DMS153 treated with DMSO at 0.1 percent for 48 hours (cell line): ENCODE results near the gene VPS52.
A peak's percentile ranks its signal among the peaks of the same experiment; 100 is the strongest.

Experiments used
- DNase-seq: peaks from one replicate; lab custom pipeline; 2025; ENCODE audit not compliant: unreplicated experiment; lab: John Stamatoyannopoulos, UW

VPS52 gene, protein sequence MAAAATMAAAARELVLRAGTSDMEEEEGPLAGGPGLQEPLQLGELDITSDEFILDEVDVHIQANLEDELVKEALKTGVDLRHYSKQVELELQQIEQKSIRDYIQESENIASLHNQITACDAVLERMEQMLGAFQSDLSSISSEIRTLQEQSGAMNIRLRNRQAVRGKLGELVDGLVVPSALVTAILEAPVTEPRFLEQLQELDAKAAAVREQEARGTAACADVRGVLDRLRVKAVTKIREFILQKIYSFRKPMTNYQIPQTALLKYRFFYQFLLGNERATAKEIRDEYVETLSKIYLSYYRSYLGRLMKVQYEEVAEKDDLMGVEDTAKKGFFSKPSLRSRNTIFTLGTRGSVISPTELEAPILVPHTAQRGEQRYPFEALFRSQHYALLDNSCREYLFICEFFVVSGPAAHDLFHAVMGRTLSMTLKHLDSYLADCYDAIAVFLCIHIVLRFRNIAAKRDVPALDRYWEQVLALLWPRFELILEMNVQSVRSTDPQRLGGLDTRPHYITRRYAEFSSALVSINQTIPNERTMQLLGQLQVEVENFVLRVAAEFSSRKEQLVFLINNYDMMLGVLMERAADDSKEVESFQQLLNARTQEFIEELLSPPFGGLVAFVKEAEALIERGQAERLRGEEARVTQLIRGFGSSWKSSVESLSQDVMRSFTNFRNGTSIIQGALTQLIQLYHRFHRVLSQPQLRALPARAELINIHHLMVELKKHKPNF

DNA sequence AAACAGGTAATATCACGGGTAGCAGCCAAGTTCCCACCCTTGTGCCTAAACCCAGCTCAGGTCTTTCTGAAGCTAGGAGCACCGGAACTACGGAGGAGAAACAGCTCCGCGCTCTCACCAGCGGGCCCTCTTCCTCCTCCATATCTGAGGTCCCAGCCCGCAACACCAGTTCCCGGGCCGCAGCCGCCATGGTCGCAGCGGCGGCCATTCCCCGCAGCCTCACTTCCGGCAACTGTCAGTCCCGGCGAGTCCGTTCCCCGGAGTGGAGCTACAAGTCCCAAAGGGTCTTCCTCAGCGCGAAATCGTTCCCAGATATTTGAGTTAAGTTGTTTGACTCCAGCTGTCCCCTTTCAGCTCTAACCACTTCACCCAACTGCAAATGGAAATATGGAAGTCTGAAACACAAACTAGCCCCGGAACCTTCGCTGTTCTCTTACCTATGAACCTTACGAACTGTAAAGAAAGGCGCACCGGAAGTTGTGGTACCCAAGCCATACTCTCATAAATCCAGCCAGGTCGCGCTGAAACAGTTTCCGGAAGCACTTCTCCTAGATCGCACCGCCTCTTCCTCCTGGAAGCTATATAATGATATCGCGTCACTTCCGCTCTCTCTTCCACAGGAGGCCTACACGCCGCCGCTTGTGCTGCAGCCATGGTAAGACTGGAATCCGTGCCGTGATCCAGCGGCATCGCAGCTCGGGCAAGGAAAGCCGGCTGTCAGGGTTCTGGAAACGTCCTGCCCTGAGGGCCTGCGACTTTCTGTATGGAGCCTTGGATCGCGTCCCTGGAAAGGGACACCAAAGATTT lies at the start of gene VPS52, which contains the start of gene RPS18:
TSS of gene VPS52 (minus strand) at position 409 of the 807 bp plus-strand sequence. CDS start at position 208, 201 bp downstream.
TSS of gene RPS18 (plus strand) at position 608 of the 807 bp plus-strand sequence. CDS start at position 653, 45 bp downstream.
- peak; percentile 93 for DNase-seq

DNA sequence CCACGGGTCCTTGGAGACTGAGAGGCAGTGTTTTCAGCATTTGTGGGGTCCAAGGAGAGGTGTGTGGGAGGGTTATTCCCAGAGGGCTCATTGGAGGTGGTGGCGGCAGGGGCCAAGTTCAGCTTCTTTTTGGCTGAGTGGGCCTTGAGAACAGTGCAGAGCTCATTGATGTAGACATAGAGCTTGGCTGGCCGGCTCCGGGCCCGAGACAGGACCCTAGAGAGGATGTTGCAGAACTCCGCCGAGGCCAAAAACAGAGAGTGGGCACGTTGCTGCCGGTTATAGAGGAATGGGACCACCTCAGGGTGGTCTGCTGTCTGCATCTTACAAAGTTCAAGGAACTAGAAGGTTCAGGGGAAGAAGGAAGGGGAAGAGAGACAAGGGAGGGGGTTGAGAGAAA lies 49.6 kb upstream of the VPS52 start:
- DNase-seq, result no peak

GRCh38 chr6:33320315-33321181 lies 48.9 kb upstream of the VPS52 start:
- DNase-seq, result no peak

GRCh38 chr6:33319939-33320314 lies 48.3 kb upstream of the VPS52 start:
- no peak for DNase-seq

DNA sequence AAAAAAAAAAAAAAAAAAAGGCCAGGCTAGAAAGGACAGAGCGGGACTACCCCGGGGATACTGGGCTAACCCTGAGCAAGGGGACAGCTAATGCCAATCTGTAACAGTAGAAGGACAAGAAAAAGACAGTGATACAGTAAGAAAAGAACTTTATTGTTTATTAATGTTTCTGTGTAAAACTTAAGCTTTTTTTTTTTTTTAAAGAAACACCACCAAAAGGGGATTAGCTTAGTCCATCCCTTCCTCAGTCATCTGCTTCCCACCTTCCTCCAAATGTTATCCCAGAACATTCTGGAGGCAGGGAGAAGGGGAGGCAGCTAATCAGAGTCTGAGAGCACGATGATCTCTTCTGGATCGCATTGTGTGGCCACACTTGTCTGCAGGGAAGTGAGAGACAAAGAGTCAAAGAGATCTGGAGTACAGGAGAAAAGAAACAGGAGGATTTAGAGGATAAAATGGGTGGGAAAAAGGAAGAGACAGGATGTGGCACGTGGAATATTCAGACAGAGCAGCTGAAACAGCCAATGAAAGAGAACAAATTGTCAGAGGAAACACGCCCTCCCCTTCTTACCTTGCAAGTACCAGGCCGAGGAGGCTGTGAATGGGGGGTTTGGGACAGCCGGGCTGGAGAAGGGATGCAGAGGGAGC lies 46.9 kb upstream of the VPS52 start:
- no peak for DNase-seq

- peak; percentile 95 for DNase-seq
Observed at GRCh38 chr6:33317669-33318425, 46.2 kb upstream of the VPS52 start, which contains the start of gene ZBTB22. TSS of gene ZBTB22 (minus strand) at chr6:33317744. CDS start at chr6:33316916, 828 bp downstream.

DNA sequence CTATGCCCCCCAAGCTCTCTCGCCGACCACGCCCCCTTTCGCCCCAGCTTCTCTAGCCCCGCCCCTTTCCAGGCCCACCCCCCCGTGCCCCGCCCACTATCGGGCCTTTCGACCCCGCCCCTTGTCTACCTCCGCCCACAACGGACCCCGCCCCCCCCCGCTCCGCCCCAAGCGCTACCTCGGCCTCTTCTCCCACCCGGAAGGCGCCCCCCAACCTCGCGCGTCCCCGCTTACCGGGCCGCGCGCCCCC lies 45.7 kb upstream of the VPS52 start:
- peak; percentile 17 for DNase-seq

- no peak for DNase-seq
Observed at GRCh38 chr6:33316603-33317418, 45.1 kb upstream of the VPS52 start.

GRCh38 chr6:33315793-33316602 lies 44.3 kb upstream of the VPS52 start:
- no peak for DNase-seq

GRCh38 chr6:33314943-33315792 lies 43.5 kb upstream of the VPS52 start:
- DNase-seq, result peak; percentile 31

- DNase-seq, result peak; percentile 21
Observed at GRCh38 chr6:33314515-33314942, 42.9 kb upstream of the VPS52 start.

DNA sequence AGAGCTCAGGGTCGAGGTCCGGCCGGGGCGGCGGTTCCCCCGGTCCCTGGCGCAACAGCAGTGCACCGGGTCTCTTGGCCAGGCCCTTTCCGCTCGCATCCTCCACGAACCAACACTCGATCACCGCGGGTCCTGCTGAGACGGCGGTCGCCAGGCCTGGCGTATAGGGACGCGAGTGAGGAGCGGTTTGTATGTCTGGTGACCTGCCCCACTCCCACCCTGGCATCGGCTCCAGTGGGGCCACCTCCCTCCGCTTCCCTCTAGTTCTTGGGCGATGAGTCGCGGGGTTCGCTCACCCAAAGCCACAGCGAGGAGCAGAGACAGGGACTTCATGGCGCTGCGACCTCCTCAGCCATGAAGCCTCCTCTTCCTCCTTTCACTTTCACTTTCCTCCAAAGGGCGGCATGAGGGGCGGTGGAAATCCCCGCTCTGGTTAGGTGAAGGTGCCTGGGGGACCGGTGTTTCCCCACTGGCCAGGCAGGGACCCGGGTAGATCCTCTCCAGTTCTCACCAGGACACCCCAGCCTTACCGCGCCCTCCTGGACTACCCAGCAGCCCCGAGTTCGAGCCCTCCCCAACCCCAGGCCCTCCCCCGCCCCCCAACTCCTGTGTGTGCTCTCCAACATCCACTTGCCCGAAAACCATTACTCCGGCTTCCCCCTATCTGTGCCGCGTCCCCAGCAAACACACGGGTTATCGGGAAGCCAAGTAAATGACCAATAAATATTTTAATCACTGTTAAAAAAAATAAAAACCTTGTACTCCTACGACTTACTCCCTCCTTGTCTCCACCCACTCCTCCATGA lies 42.2 kb upstream of the VPS52 start, which contains the start of gene TAPBP:
TSS of gene TAPBP (minus strand) at position 370 of the 806 bp plus-strand sequence. CDS start at position 333, 37 bp downstream.
- peak; percentile 3 for DNase-seq

DNA sequence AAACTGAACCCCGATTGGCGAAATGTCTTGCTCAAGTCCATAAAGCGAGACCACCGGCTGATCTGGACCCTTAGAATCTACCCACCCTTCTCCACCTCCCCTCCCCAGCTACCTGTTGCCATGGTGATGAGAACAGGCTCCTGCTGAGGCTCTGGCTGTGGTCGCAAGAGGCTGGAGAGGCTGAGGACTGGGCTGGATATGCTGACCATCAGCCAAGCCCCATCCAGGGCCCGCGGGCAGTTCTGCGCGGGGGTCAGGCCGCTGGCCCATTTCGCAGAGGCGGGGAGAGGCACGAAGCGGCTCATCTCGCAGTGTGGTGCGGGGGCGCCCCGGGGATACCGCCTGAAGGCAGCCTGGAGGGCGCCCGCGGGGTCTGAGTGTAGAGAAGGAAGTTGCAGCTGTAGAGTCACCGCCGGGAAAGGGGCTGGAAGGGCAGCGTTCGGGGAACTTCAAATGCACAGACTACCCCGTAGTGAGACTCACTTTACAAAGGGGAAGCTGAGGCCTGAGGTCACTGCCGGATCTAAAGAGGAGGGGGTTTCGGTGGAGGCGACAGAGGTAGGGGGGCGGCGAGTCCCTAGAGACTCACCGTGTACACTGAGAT lies 41.5 kb upstream of the VPS52 start:
- no peak for DNase-seq

DNA sequence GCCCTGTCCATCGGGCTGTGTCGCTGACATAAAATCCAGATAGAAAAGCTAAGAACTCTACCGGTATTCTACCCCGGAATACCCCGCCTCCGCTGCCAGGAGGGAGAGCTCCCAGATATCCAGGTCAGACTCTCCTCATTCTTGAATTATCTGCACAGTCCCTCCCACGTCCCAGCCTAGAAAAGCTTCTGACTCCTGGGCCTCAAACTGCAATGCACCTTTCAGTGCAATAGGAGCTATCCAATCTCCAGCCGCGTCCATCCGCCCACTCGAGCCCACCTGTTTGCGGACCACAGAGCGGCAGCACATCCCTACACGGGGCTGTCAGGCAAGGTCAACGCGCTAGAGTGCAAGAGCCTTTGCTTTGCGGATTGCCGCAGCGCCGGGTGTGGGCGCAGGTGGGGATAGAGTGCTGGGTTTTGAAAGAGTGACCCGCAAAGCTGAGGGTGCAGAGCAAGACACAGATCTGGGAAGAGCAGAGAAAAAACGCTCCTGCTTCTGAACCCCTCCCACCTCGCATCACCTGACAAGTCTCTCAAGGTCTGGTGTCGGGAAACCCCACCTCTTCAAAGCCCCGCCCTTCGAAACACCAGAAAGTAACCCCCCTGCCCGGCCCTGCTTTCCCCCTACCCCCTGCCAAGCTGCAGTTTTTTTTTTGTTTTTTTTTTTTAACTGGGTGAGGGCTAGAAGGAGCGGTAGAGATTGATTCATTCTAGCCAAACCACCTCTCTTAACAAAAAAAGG lies 40.9 kb upstream of the VPS52 start:
- peak; percentile 56 for DNase-seq

- no peak for DNase-seq
Observed at GRCh38 chr6:33306356-33306755, 34.7 kb upstream of the VPS52 start.
